RWPE1 (cell line): ENCODE measurements around the gene TWIST2.

Experiments used
- CTCF ChIA-PET: fragments of 350-600 bp; sonication (Branson Sonifier 250); formaldehyde crosslinking; extraction: SDS; loops from one replicate; lab custom pipeline; 2021; lab: Yijun Ruan, JAX
- POLR2A ChIA-PET: fragments of 400-600 bp; formaldehyde crosslinking; extraction: SDS; loops from one replicate; lab custom pipeline; 2020; ENCODE audit warnings: antibody characterized with exemption; ENCODE audit not compliant: low non-redundant PET; lab: Yijun Ruan, JAX
- DNase-seq: peaks from one replicate; pipeline ENCODE4 v3.0.0; 2012; ENCODE audit warnings: low spot score
- H3K27ac ChIP-seq: fragments of 450-650 bp; 2 replicates; pipeline ENCODE4 v1.5.1; 2017
- CTCF ChIP-seq: fragments of 450-650 bp; conservative IDR thresholded peaks from 2 replicates; pipeline ENCODE4 v1.5.1; 2017; ENCODE audit warnings: low read depth, mild to moderate bottlenecking

Gene TWIST2

GRCh38 chr2:238903141-238903540 lies 55.3 kb downstream of the TWIST2 start:
- TF ChIP-seq CTCF = no peak
- no peak for DNase-seq
- ChIA-PET CTCF (no interaction called here), POLR2A (no interaction called here)
- no peak overlapping the region for H3K27ac ChIP-seq

GRCh38 chr2:238904177-238904576 lies 56.3 kb downstream of the TWIST2 start:
- no peak for TF ChIP-seq CTCF
- ChIA-PET CTCF (no interaction called here), POLR2A (no interaction called here)
- H3K27ac ChIP-seq = no peak overlapping the region
- no peak for DNase-seq

GRCh38 chr2:238904716-238905115 lies 56.8 kb downstream of the TWIST2 start:
- H3K27ac ChIP-seq = peak overlapping the region; percentile 12; the same call in 1 of the 2 replicates
- no peak for DNase-seq
- ChIA-PET CTCF (no interaction called here), POLR2A (no interaction called here)
- TF ChIP-seq CTCF = no peak

- CTCF ChIA-PET = no interaction called here
Observed at GRCh38 chr2:238905224-238905623, 57.3 kb downstream of the TWIST2 start.

GRCh38 chr2:238905644-238906043 lies 57.8 kb downstream of the TWIST2 start:
- no peak for DNase-seq
- TF ChIP-seq CTCF = no peak
- ChIA-PET CTCF (no interaction called here), POLR2A (no interaction called here)
- H3K27ac ChIP-seq = peak overlapping the region; percentile 12

More at GRCh38 chr2:238905224-238905623, 57.3 kb downstream of the TWIST2 start:
- DNase-seq = no peak
- POLR2A ChIA-PET = no interaction called here
- no peak for TF ChIP-seq CTCF
- peak overlapping the region; percentile 12; the same call in 1 of the 2 replicates for H3K27ac ChIP-seq

GRCh38 chr2:238906254-238906935 lies 58.5 kb downstream of the TWIST2 start:
- peak overlapping the region; percentile 37; the same call in 1 of the 2 replicates for H3K27ac ChIP-seq
- DNase-seq = no peak
- TF ChIP-seq CTCF = no peak
- POLR2A ChIA-PET = no interaction called here
- CTCF ChIA-PET = no interaction called here
